ENCODE data around the gene CNIH4. TPM values are rescaled to one million over a fixed set of nuclear protein-coding genes. Genes with fewer than 3 reads are reported as not detected.

The CNIH4 gene
- polyA plus RNA-seq, 3 donors, result 33.4 to 106 (median 94.7) TPM

- Histone ChIP-seq H3K36me3 (replicated peaks in 1 of 2; ENCODE audit: control insufficient read depth in 1 of 2, insufficient read depth in 2 of 2, low read length in 2 of 2) (peaks cover 89 to 96% of the 10 kb centered on the region in 2 donors), H3K4me3 (replicated peaks in 1 of 3; ENCODE audit: low read depth in 2 of 3, low read length in 3 of 3) (no peak overlapping the region)
These were observed 48.4 kb downstream of the CNIH4 start for GRCh38 chr1:224404916-224405603.

GRCh38 chr1:224405604-224405970 lies 48.9 kb downstream of the CNIH4 start:
- Mint-ChIP-seq H3K27me3 (ENCODE audit: low read depth in 3 of 3) (no peaks in the 10 kb centered on the region), H3K4me1 (no peaks in the 10 kb centered on the region), H3K36me3 (peaks cover 71 to 89% of the 10 kb centered on the region in 2 donors), H3K9me3 (no peaks in the 10 kb centered on the region), H3K27ac (no peak overlapping the region), H3K4me3 (no peak overlapping the region)
- Histone ChIP-seq H3K9ac (ENCODE audit: insufficient read depth, low read length, poor library complexity, severe bottlenecking) (no peak overlapping the region), H3K4me3 (replicated peaks in 1 of 3; ENCODE audit: low read depth in 2 of 3, low read length in 3 of 3) (no peak overlapping the region), H3K9me3 (replicated peaks in 1 of 2; ENCODE audit: control insufficient read depth in 1 of 2, insufficient read depth in 1 of 2, low read length in 2 of 2) (no peaks in the 10 kb centered on the region), H3K4me2 (replicated peaks; ENCODE audit: extremely low read depth, low read length, poor library complexity, severe bottlenecking) (no peak overlapping the region), H4K20me1 (ENCODE audit: insufficient read depth, low read length) (peaks cover 90% of the 10 kb centered on the region), H3K4me1 (ENCODE audit: control insufficient read depth in 1 of 2, insufficient read depth in 2 of 2, low read length in 2 of 2) (no peaks in the 10 kb centered on the region), H3K27me3 (ENCODE audit: control insufficient read depth in 2 of 2, insufficient read depth in 2 of 2, low read length in 2 of 2) (no peaks in the 10 kb centered on the region), H3K79me2 (ENCODE audit: insufficient read depth, low read length) (peaks cover 15% of the 10 kb centered on the region), H3K36me3 (replicated peaks in 1 of 2; ENCODE audit: control insufficient read depth in 1 of 2, insufficient read depth in 2 of 2, low read length in 2 of 2) (peaks cover 89 to 96% of the 10 kb centered on the region in 2 donors), H2AFZ (ENCODE audit: insufficient read depth, low read depth, low read length, poor library complexity, severe bottlenecking) (no peak overlapping the region), H3K27ac (ENCODE audit: low read depth in 1 of 2, low read length in 2 of 2) (no peak overlapping the region)
- intact Hi-C loops (cut with micrococcal nuclease), result no loop called here
- WGBS (ENCODE audit: insufficient coverage), result 100% methylated on average over 1 of the region's 2 CpGs
- DNase-seq, result no peak
- no peak for TF ChIP-seq CTCF (IDR thresholded peaks at IDR 0.05)

More at GRCh38 chr1:224404916-224405603, 48.4 kb downstream of the CNIH4 start:
- no peaks in the 10 kb centered on the region for H3K9me3 Mint-ChIP-seq
- no peak overlapping the region for H3K4me3 Mint-ChIP-seq
- Histone ChIP-seq H3K9me3 (replicated peaks in 1 of 2; ENCODE audit: control insufficient read depth in 1 of 2, insufficient read depth in 1 of 2, low read length in 2 of 2) (no peaks in the 10 kb centered on the region), H3K27ac (ENCODE audit: low read depth in 1 of 2, low read length in 2 of 2) (no peak overlapping the region), H3K79me2 (ENCODE audit: insufficient read depth, low read length) (peaks cover 15% of the 10 kb centered on the region), H3K27me3 (ENCODE audit: control insufficient read depth in 2 of 2, insufficient read depth in 2 of 2, low read length in 2 of 2) (no peaks in the 10 kb centered on the region), H4K20me1 (ENCODE audit: insufficient read depth, low read length) (peaks cover 90% of the 10 kb centered on the region), H3K9ac (ENCODE audit: insufficient read depth, low read length, poor library complexity, severe bottlenecking) (no peak overlapping the region), H3K4me2 (replicated peaks; ENCODE audit: extremely low read depth, low read length, poor library complexity, severe bottlenecking) (no peak overlapping the region), H3K4me1 (ENCODE audit: control insufficient read depth in 1 of 2, insufficient read depth in 2 of 2, low read length in 2 of 2) (no peaks in the 10 kb centered on the region), H2AFZ (ENCODE audit: insufficient read depth, low read depth, low read length, poor library complexity, severe bottlenecking) (no peak overlapping the region)
- no peaks in the 10 kb centered on the region for H3K4me1 Mint-ChIP-seq
- no peak for DNase-seq
- no CpG with 5 or more reads among the region's 3 CpGs for WGBS (ENCODE audit: insufficient coverage)
- peak overlapping the region in 1 of 7 donors; percentile 23 for H3K27ac Mint-ChIP-seq
- H3K27me3 Mint-ChIP-seq (ENCODE audit: low read depth in 3 of 3), result no peaks in the 10 kb centered on the region
- intact Hi-C loops (cut with micrococcal nuclease), result no loop called here
- peaks cover 68 to 86% of the 10 kb centered on the region in 2 donors for H3K36me3 Mint-ChIP-seq
- no peak for TF ChIP-seq CTCF (IDR thresholded peaks at IDR 0.05)

Measured in CD14-positive monocyte (primary cell).